22Rv1 (cell line): ENCODE data around the gene PRKAA1.

ENCODE experiments used
- ZFX ChIP-seq: fragments of 450-650 bp; IDR thresholded peaks from 2 replicates; pipeline ENCODE4 v1.6.1; 2017; ENCODE audit warnings: antibody characterized with exemption, borderline replicate concordance
- TF ChIP-seq, protein P1 (sequence below): fragments of 450-650 bp; IDR thresholded peaks from 2 replicates; pipeline ENCODE4 v1.5.1; 2017; ENCODE audit warnings: mild to moderate bottlenecking

DNA sequence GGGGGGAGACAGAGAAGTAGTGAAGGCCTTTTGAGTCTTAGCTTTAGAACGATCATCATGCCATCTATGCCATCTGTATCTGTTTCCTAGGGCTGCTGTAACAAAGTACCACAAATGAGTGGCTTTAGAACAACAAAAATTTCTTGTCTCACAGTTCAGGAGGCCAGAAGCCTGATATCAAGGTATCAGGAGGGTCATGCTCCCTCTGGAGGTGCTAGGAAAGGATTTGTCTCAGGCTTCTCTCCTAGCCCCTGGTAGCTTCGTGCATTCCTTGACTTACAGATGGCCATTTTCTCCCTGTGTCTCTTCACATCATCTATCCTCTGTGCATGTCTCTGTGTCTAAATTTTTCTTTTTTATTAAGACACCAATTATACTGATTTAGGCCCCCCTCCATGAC is 48.2 kb upstream of the PRKAA1 start:
- TF ChIP-seq, protein P1, sequence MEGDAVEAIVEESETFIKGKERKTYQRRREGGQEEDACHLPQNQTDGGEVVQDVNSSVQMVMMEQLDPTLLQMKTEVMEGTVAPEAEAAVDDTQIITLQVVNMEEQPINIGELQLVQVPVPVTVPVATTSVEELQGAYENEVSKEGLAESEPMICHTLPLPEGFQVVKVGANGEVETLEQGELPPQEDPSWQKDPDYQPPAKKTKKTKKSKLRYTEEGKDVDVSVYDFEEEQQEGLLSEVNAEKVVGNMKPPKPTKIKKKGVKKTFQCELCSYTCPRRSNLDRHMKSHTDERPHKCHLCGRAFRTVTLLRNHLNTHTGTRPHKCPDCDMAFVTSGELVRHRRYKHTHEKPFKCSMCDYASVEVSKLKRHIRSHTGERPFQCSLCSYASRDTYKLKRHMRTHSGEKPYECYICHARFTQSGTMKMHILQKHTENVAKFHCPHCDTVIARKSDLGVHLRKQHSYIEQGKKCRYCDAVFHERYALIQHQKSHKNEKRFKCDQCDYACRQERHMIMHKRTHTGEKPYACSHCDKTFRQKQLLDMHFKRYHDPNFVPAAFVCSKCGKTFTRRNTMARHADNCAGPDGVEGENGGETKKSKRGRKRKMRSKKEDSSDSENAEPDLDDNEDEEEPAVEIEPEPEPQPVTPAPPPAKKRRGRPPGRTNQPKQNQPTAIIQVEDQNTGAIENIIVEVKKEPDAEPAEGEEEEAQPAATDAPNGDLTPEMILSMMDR, result no peak
- no peak for TF ChIP-seq ZFX
